NCI-H1048 (cell line): Measurements from ENCODE around the gene MIP.
"Not testable (repeated sequence)": the region's sequence is repeated elsewhere in the genome, so short reads cannot be mapped to it uniquely, and the experiment has no call there.

ENCODE experiments used
- DNase-seq: peaks from one replicate; lab custom pipeline; 2025; lab: John Stamatoyannopoulos, UW

Gene MIP

DNA sequence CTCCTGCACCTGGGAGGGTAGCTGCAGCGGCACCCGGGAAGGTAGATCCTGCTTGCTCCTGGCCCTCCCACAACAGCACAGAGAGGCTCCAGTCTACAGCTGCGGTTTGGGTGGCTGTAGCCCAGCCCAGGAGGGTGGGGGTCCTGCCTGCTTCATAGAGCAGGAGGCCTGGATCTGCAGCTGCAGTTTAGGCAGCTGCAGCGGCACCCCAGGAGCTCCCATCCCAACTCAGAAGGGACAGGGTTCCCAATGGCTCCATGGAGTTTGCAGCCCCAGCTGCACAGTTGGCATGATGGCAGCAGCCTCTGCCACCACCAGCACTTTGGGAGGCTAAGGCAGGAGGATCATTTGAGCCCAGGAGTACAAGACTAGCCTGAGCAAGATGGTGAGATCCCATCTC, 43.7 kb downstream of the MIP start:
- DNase-seq: no peak

DNA sequence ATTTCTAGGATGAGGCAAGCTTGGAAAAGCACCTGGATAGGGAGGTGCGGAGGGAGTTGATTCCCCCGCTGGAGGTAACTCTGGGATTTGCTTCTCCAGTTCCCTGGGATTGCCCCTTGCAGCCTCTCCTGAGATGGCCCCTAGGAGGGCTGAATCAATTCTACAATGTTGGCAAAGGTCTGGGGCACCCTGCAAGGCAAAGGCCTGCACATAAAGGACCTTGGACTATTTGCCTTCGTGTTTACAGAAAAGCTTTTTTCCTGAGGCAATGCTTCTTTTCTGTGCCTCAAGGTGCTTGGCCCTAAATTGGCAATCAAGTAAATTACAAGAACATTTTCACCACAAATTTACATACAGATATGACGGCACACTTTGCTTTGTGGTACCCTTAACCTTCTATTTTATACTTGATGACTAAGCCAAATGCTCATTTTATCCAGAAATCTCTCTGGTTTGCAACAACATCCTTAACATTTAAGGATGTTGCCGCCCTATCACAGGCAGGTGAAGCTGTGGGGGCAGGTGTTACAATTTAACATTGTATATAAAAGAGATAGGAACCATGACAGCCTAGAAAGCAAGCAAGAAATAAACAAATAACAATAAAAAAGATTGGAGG, 45.5 kb downstream of the MIP start:
- no peak for DNase-seq

DNA sequence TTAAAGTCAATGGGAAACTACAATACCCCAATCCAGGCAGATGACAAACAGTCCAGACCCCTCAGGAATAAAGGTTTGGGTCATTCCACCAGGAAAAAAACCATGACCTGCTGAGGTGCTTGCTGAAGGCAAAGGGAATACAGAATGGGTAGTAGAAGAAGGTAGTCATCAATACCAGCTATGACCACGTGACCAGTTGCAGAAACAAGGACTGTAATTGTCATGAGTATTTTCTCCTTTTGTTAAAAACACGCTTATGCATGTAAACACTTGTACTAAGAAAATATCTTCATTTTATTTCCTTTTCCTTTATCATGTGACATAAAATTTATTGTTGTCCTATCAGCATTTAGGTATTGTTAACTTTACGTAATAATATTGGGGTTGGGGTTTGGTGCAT, 50.2 kb downstream of the MIP start:
- DNase-seq: not testable (repeated sequence)

- DNase-seq: not testable (repeated sequence)
Measured at GRCh38 chr12:56401612-56402011, 52.8 kb downstream of the MIP start.

DNA sequence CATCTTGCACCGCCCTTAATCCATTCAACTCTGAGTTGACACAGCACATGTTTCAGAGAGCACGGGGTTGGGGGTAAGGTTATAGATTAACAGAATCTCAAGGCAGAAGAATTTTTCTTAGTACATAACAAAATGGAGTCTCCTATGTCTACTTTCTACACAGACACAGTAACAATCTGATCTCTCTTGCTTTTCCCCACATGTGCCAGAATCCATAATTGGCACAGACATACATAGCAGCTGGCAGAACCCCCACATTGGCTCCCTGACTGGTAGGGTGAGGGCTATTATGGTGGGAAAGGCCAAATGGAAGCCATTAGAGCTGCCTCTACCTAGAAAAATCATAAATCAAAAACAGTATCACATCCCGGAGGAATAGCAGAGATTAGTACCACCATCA, 53.3 kb downstream of the MIP start:
- DNase-seq: not testable (repeated sequence)
